HG03354 (cell line): ENCODE data around the gene CLMP.
A peak's percentile ranks its signal among the peaks of the same experiment; 100 is the strongest.

Experiments used
- ATAC-seq: cut with Tn5 transposase; IDR thresholded peaks from one replicate; pipeline ENCODE4 v1.9.1; 2021; ENCODE audit warnings: mild to moderate bottlenecking; ENCODE audit not compliant: unreplicated experiment, poor library complexity, severe bottlenecking

CLMP gene

DNA sequence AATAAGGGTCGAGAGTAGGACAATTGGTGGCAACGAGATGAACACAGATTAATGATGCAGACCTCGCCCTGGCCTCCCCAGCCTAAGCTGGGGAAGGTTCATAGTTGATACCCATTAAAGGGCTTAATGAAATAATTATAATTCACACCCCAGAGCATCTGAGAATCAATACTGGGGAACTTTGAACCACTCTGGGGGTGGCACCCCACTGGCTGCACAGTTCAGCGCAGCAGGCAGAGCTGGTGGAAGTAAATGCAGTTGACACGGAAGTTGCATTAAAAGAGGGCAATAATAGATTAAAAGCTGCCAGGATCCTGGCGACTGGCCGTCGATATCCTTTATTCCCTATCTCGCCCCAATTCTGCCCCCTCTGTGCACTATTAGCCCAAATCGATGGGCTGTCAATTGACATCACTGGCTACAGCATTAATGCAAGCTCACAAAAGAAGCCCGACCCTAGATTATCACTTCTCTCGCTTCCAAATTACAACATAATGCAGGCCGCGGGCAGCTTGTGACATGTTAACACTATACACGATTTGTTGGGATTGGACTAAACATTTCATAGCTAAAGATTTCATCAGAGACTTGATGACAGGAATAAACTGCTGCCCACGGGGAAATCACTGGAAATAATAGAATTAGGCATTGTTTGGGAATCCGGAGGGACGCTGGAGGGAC is 147.6 kb downstream of the CLMP start:
- no peak for ATAC-seq

DNA sequence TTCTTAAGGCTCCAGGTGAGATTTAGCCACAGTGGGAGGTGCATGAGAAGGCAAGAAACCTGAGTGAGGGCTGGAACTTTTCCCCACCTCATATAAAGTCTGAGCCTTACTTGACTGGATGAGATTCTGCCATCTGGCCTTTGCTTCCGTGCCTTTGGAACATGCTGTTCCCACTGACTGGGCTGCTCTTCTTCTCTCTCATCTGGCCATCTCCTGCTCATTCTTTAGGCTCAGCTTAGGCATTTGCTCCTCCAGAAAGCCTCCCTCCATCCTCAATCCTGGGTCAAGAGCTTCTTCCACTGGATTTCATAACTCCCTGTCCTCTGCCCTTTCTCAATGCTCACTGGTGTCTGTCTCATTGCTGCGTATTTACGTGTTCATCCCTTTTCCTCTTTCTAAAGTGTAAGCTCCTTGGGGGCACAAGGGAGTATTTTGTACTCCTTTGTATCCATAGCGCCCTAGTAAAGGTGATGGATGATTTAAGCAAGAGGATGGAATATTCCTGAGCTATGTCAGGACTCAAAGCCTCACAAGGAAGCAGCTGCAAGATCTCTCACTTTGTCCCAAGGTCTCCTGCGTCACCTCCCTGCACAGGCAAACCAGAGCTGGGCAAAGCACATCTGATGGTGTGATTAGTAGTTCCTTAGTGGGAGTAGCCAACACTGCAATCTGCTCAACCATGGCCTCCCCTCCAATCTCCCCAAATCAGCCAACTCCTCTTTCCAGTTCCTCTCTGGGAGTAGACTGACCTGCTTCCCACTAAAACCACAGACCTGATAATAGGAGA is 148.4 kb downstream of the CLMP start:
- no peak for ATAC-seq

DNA sequence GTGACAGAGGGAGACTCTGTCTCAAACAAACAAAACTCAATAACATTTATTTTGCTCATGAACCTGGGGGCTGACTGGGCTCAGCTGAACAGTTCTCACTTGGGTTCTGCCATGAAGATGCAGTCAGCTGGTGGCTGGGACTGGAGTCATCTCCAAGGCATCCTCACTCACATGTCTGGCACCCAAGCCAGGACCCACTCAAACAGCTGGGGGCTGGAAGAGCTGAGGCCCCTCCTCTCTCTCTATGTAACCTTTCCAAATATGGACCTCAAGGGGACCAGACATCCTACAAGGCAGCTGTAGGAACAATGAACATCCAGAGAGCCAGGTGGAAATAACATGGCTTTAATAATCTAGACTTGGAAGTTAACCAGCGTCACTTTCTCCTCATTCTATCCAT is 149.9 kb downstream of the CLMP start:
- ATAC-seq, result no peak

DNA sequence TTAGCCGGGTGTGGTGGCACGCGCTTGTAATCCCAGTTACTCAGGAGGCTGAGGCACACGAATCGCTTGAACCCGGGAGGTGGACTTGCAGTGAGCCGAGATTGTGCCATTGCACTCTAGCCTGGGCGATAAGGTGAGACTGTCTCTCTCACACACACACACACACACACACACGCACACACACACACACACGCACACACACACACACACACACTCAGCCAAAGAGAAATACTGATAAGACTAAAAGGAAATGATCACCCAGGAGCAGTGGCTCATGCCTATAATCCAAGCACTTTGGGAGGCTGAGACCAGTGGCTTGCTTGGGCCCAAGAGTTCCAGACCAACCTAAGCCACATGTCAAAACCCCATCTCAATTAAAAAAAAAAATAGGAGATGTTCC is 153.9 kb downstream of the CLMP start:
- no peak for ATAC-seq

DNA sequence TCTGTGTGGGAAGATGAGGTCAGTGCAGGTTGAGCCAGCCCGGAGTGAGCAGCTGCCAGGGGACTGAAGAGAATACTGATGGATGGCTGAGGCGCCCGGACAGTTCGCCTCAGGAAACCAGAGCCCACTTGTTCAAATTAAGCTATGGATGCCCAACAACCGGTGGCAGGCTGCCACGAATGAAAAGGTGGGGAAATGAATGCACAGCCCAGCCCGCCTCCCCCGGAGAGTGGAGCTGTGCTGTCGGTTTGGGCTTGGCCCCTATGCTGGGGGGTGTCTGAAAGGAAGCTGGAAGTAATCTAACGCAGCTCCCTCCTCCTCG is 155.0 kb downstream of the CLMP start:
- ATAC-seq, result no peak

DNA sequence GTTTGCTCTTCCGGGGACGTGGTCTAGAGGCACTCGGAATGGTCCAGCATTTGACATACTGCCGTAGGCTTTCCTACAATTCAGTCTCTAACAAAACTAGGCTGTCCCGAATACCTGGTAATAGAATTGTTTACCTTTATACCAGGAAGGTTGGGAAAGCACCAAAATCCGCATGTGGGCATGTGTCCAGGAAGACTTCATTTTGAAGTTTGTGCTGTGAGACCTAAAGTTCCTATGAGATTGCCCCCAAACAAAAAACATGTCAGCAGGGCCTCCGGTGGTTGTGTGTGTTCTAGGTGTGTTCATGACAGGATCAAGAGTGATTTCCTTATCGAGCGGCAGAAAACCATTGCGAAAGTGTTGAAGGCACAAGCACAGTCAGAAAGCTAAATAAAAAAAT is 159.2 kb downstream of the CLMP start:
- ATAC-seq, result no peak

DNA sequence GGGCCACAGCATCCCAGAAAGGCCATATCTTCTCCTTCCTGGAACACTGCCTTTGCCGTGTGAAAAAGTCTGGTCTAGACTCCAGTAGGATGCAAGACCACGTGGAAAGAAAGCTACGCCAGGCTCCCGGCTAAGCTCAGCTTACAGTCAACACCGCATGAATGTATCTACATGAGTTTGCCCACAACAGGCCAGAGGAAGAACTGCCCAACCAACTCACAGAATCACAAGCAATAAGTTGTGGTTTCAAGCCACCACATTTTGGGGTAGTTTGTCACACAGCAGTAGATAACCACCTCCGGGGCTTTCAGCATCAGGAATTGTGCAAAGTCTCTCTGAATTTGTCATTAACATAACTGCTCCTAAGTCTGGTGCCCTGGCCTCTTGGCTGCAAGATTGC is 160.5 kb downstream of the CLMP start:
- no peak for ATAC-seq

DNA sequence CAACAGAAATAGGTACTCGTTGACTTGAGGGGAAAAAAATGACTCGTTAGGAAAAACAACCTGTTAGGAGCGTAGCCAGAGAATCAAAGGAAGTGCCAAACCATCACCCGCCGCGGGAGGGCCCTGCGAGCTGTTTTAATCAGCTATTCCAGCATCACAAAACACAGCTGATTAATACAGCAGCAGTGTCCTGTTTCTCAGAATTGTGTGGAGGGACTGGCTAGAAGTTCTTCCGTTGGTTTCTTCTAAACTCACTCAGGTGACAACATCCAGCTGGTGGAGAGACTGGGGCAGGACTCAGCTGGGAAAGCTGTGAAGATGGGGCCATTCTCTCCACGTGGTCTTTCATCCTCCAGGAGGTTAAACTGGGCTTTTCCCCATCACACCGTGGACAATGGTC is 161.2 kb downstream of the CLMP start:
- no peak for ATAC-seq

DNA sequence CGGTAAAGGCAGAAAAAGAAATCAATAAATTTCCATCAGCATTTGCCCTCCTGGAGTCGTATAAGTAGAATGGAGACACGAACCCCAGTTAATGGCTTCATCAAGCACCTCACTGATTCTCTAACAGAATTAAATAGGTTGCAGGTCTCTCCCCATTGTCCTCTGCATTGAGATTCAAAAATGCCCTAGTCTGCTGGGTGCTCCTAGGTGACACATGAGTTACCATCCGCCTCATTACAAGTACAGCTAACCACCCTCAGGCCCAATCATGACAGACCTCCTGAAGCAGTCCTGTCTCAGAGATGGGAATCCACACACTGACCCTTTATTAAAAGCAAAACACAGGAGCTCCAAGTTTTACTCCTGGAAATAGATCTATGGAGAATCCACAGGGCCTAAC is 164.5 kb downstream of the CLMP start:
- no peak for ATAC-seq

DNA sequence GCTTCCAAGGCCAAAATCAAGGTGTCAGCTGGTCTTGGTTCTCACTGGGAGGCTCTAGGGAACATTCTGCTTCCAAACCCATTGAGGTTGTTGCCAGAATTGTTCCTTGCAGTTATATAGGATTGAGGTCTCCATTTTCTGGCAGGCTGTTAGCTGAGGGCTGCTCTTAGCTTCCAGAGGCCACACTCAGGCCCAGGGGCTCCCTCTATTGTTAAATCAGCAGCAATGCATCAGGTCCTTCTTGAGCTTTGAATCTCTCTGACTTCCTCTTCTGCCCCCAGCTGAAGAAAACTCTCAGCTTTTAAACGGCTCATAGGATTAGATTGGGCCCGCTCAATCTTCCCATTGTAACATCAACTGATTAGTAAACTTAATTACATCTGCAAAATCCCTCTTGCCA is 174.1 kb downstream of the CLMP start:
- peak; percentile 76 for ATAC-seq
